Astrocyte (in vitro differentiated cells and primary cell): ENCODE measurements around the gene FMO5. TPM values are rescaled to one million over a fixed set of nuclear protein-coding genes. Genes with fewer than 3 reads are reported as not detected.

ENCODE experiments used
- DNase-seq: peaks from one replicate; pipeline ENCODE4 v3.0.0-alpha.2; 2010; ENCODE audit warnings: low read depth
- FAIRE-seq: peaks from 2 replicates; lab custom pipeline; 2011; peaks lifted over from hg19 to GRCh38; lab: Jason Lieb, UNC
- H2AFZ ChIP-seq: 2 replicates; pipeline ENCODE4 v1.6.0; 2012; ENCODE audit warnings: low read depth, low read length, inconsistent platforms
- H3K27ac ChIP-seq: 2 replicates; pipeline ENCODE4 v1.5.1; 2011; ENCODE audit warnings: low read depth, low read length, inconsistent platforms
- H3K27me3 ChIP-seq: 2 replicates; pipeline ENCODE4 v1.6.0; 2011; ENCODE audit warnings: low read length, inconsistent platforms; ENCODE audit not compliant: insufficient read depth
- H3K36me3 ChIP-seq: 2 replicates; pipeline ENCODE4 v1.5.1; 2011; ENCODE audit warnings: low read length, inconsistent platforms; ENCODE audit not compliant: insufficient read depth
- H3K4me1 ChIP-seq: 2 replicates; pipeline ENCODE4 v1.5.1; 2011; ENCODE audit warnings: low read length, inconsistent platforms; ENCODE audit not compliant: insufficient read depth
- H3K4me2 ChIP-seq: 2 replicates; pipeline ENCODE4 v1.6.0; 2012; ENCODE audit warnings: low read length, inconsistent platforms
- H3K4me3 ChIP-seq: 2 replicates; pipeline ENCODE4 v1.5.1; 2011; ENCODE audit warnings: low read depth, mild to moderate bottlenecking, low read length, inconsistent platforms; ENCODE audit not compliant: insufficient read depth
- H3K79me2 ChIP-seq: 2 replicates; pipeline ENCODE4 v1.6.0; 2012; ENCODE audit warnings: mild to moderate bottlenecking, low read length, inconsistent platforms; ENCODE audit not compliant: insufficient read depth
- H3K9ac ChIP-seq: 2 replicates; pipeline ENCODE4 v1.6.0; 2012; ENCODE audit warnings: mild to moderate bottlenecking, low read length, inconsistent platforms
- H3K9me3 ChIP-seq: 2 replicates; pipeline ENCODE4 v1.5.1; 2012; ENCODE audit warnings: low read depth, mild to moderate bottlenecking, low read length, inconsistent platforms; ENCODE audit not compliant: insufficient read depth
- H4K20me1 ChIP-seq: 2 replicates; pipeline ENCODE4 v1.6.0; 2012; ENCODE audit warnings: low read length, inconsistent platforms; ENCODE audit not compliant: insufficient read depth
- H3K27ac Mint-ChIP-seq: one replicate; pipeline ENCODE4 v1.8.0; 2021; ENCODE audit warnings: mild to moderate bottlenecking, mixed read lengths; ENCODE audit not compliant: unreplicated experiment
- H3K27me3 Mint-ChIP-seq: one replicate; pipeline ENCODE4 v1.8.0; 2021; ENCODE audit warnings: low read depth, mixed read lengths; ENCODE audit not compliant: unreplicated experiment
- H3K36me3 Mint-ChIP-seq: one replicate; pipeline ENCODE4 v1.8.0; 2021; ENCODE audit warnings: low read depth, mixed read lengths; ENCODE audit not compliant: unreplicated experiment
- H3K4me1 Mint-ChIP-seq: one replicate; pipeline ENCODE4 v1.8.0; 2021; ENCODE audit warnings: low read depth, mixed read lengths; ENCODE audit not compliant: unreplicated experiment
- H3K4me3 Mint-ChIP-seq: one replicate; pipeline ENCODE4 v1.8.0; 2021; ENCODE audit warnings: mild to moderate bottlenecking, moderate library complexity, mixed read lengths; ENCODE audit not compliant: unreplicated experiment
- H3K9me3 Mint-ChIP-seq: one replicate; pipeline ENCODE4 v1.8.0; 2021; ENCODE audit warnings: mild to moderate bottlenecking, mixed read lengths; ENCODE audit not compliant: unreplicated experiment
- CTCF ChIP-seq: IDR thresholded peaks from 2 replicates; pipeline ENCODE4 v1.5.1; 2011; ENCODE audit warnings: low read depth, mild to moderate bottlenecking, inconsistent platforms, low read length, moderate library complexity; ENCODE audit not compliant: insufficient read depth
- EZH2 ChIP-seq: IDR thresholded peaks from 2 replicates; pipeline ENCODE4 v1.6.1; 2012; ENCODE audit warnings: mild to moderate bottlenecking, low read length, inconsistent platforms; ENCODE audit not compliant: insufficient read depth
- total RNA-seq: library from RNA; stranded (reverse); gene quantifications from 2 replicates; pipeline ENCODE4 v1.2.1, GENCODE V29; 2021

The FMO5 gene
- total RNA-seq, 1 donor from 2014 or later: 1.0 TPM

- FAIRE-seq: no peak
- H3K79me2 ChIP-seq: no peaks in the 10 kb centered on the region
- H3K27ac Mint-ChIP-seq: no peak overlapping the region
Observed at GRCh38 chr1:147208619-147209018, 16.5 kb downstream of the FMO5 start.

DNA sequence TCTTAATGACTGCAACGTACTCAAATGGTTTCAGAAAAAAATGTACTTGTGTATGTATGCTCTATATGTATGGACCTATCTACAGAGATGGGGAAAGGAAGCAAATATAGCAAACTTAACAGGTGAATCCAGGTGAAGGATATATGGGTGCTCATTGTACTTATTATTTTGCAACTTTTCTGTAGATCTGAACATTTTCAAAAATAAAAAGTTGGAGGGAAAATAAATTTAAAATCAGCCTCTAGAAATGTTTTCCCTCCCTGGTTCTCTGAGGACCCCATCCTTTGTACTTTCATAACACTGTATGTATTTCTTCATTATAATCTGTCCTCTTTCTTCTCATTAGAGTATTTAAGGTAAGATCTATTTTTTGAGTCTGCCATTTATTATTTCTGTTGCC, 17.9 kb downstream of the FMO5 start:
- H3K79me2 ChIP-seq: no peaks in the 10 kb centered on the region
- H3K9ac ChIP-seq: no peak overlapping the region
- H3K27me3 Mint-ChIP-seq: no peaks in the 10 kb centered on the region
- no peak overlapping the region for H3K4me2 ChIP-seq
- H3K4me3 Mint-ChIP-seq: no peak overlapping the region
- H2AFZ ChIP-seq: no peak overlapping the region
- TF ChIP-seq CTCF (no peak), EZH2 (no peak)
- peaks cover 2% of the 10 kb centered on the region for H3K4me1 Mint-ChIP-seq
- no peak overlapping the region for H3K4me3 ChIP-seq
- no peaks in the 10 kb centered on the region for H3K27me3 ChIP-seq
- H3K27ac ChIP-seq: no peak overlapping the region
- H3K36me3 ChIP-seq: no peaks in the 10 kb centered on the region
- H3K27ac Mint-ChIP-seq: no peak overlapping the region
- no peaks in the 10 kb centered on the region for H4K20me1 ChIP-seq
- H3K9me3 ChIP-seq: no peaks in the 10 kb centered on the region
- no peaks in the 10 kb centered on the region for H3K9me3 Mint-ChIP-seq
- FAIRE-seq (no peak), DNase-seq (no peak)
- peaks cover 4% of the 10 kb centered on the region for H3K36me3 Mint-ChIP-seq
- no peaks in the 10 kb centered on the region for H3K4me1 ChIP-seq

More at GRCh38 chr1:147208619-147209018, 16.5 kb downstream of the FMO5 start:
- peaks cover 4% of the 10 kb centered on the region for H3K4me1 Mint-ChIP-seq
- TF ChIP-seq EZH2 (no peak), CTCF (no peak)
- Histone ChIP-seq H2AFZ (no peak overlapping the region), H4K20me1 (no peaks in the 10 kb centered on the region), H3K9ac (no peak overlapping the region), H3K27ac (no peak overlapping the region), H3K9me3 (no peaks in the 10 kb centered on the region), H3K27me3 (no peaks in the 10 kb centered on the region), H3K4me1 (no peaks in the 10 kb centered on the region), H3K4me2 (no peak overlapping the region), H3K36me3 (no peaks in the 10 kb centered on the region), H3K4me3 (no peak overlapping the region)
- H3K4me3 Mint-ChIP-seq: no peak overlapping the region
- H3K36me3 Mint-ChIP-seq: peaks cover 4% of the 10 kb centered on the region
- no peaks in the 10 kb centered on the region for H3K27me3 Mint-ChIP-seq
- H3K9me3 Mint-ChIP-seq: no peaks in the 10 kb centered on the region
- no peak for DNase-seq

GRCh38 chr1:147204080-147204479, 21.1 kb downstream of the FMO5 start:
- no peaks in the 10 kb centered on the region for H3K79me2 ChIP-seq
- H3K27ac Mint-ChIP-seq: no peak overlapping the region
- no peaks in the 10 kb centered on the region for H3K4me1 ChIP-seq
- no peaks in the 10 kb centered on the region for H3K27me3 ChIP-seq
- H4K20me1 ChIP-seq: no peaks in the 10 kb centered on the region
- FAIRE-seq (no peak), DNase-seq (no peak)
- H2AFZ ChIP-seq: no peak overlapping the region
- no peak overlapping the region for H3K4me3 Mint-ChIP-seq
- no peak overlapping the region for H3K4me3 ChIP-seq
- H3K27ac ChIP-seq: no peak overlapping the region
- H3K9ac ChIP-seq: no peak overlapping the region
- peaks cover 4% of the 10 kb centered on the region for H3K36me3 Mint-ChIP-seq
- H3K36me3 ChIP-seq: no peaks in the 10 kb centered on the region
- peaks cover 2% of the 10 kb centered on the region for H3K4me1 Mint-ChIP-seq
- H3K9me3 Mint-ChIP-seq: no peaks in the 10 kb centered on the region
- H3K4me2 ChIP-seq: no peak overlapping the region
- TF ChIP-seq EZH2 (no peak), CTCF (no peak)
- H3K27me3 Mint-ChIP-seq: no peaks in the 10 kb centered on the region
- no peaks in the 10 kb centered on the region for H3K9me3 ChIP-seq
